Heart right ventricle (tissue), 16 donors: ENCODE data around the gene IGF2BP1. TPM values are rescaled to one million over a fixed set of nuclear protein-coding genes. Genes with fewer than 3 reads are reported as not detected.

Experiments used
- ATAC-seq, 8 donors: fragments of 200-7000 bp; cut with Tn5 transposase; one replicate each; pipeline ENCODE4 v1.9.1; 2020; ENCODE audit warnings: mild to moderate bottlenecking in 8 of 8, moderate library complexity in 8 of 8, moderate number of reproducible peaks in 1 of 8
- DNase-seq, 2 donors: peaks; one replicate each; pipeline ENCODE4 v3.0.0-alpha.2; 2020
- H3K27ac ChIP-seq, 10 donors: fragments of 200-600 bp; sonication (generic) in 2 of 10; one replicate each; pipeline versions ENCODE4 v1.5.0 to v1.8.0; 2020 to 2022; ENCODE audit warnings: mild to moderate bottlenecking in 3 of 10
- H3K27me3 ChIP-seq, 7 donors: fragments of 200-600 bp; one replicate each; pipeline ENCODE4 v1.8.0; 2021 to 2022; ENCODE audit warnings: mild to moderate bottlenecking in 2 of 7
- H3K36me3 ChIP-seq, 9 donors: fragments of 200-600 bp; sonication (generic) in 1 of 9; one replicate each; pipeline versions ENCODE4 v1.5.0 to v1.8.0; 2020 to 2022; ENCODE audit warnings: mild to moderate bottlenecking in 2 of 9
- H3K4me1 ChIP-seq, 9 donors: fragments of 200-600 bp; sonication (generic) in 1 of 9; one replicate each; pipeline versions ENCODE4 v1.5.0 to v1.8.0; 2020 to 2022; ENCODE audit warnings: mild to moderate bottlenecking in 4 of 9
- H3K4me3 ChIP-seq, 10 donors: fragments of 200-600 bp; sonication (generic) in 2 of 10; one replicate each; pipeline versions ENCODE4 v1.5.0 to v1.8.0; 2020 to 2022; ENCODE audit warnings: mild to moderate bottlenecking in 7 of 10, moderate library complexity in 2 of 10
- H3K9me3 ChIP-seq, 11 donors: fragments of 200-600 bp in 10 of 11; sonication (generic) in 2 of 11; one replicate each; pipeline versions ENCODE4 v1.5.0 to v1.8.0; 2013 to 2022; ENCODE audit warnings: mild to moderate bottlenecking in 2 of 11, control low read depth in 1 of 11, moderate library complexity in 1 of 11
- CTCF ChIP-seq, 9 donors: fragments of 200-600 bp; sonication (generic) in 2 of 9; IDR thresholded peaks; one replicate each; pipeline versions ENCODE4 v1.5.0 to v1.8.0; 2021 to 2022; ENCODE audit warnings: antibody characterized with exemption in 9 of 9, mild to moderate bottlenecking in 5 of 9, moderate library complexity in 1 of 9
- WGBS, 2 donors: extraction: QIAGEN DNeasy Blood & Tissue Kit; methylation state at CpG; one replicate each; pipeline ENCODE4 v1.1.7; 2013; ENCODE audit warnings: inconsistent platforms in 1 of 2; 5-methylcytosine and 5-hydroxymethylcytosine counted together
- intact Hi-C, 10 donors: fragments of 100-400 bp; cut with DNase I; formaldehyde crosslinking; loops; one replicate each; pipeline versions ENCODE4 v1.11.1 to v1.14.2; 2022
- polyA plus RNA-seq, 2 donors: library from polyadenylated mRNA; stranded (reverse); fragments of 200-250 nt; gene quantifications; one replicate each; pipeline ENCODE4 v1.2.3, GENCODE V29; 2013
- total RNA-seq, 10 donors: library from RNA; stranded (reverse); fragmentation: NEBNext Ultra II Directional in 3 of 10; extraction: Animal tissue kit (Norgen Biotek cat#: 25700) in 3 of 10; gene quantifications; one replicate each; pipeline versions ENCODE4 v1.2.1 to v1.2.4, GENCODE V29; 2021 to 2023
- donor health status: Arrhythmogenic right ventricular cardiomyopathy.
- donor health status: ischemic (EF 13 %, LVEDD 7.1; RV severe dilation, severe dysfunction).
- donor health status: healthy with polysubstance abuse.
- donor health status: DM: no; HTN: yes; CAD: no.
- donor health status: DM: no; HTN: no; CAD: no.
- donor health status: ischemic (EF 25% LVEDD 6.9; RV normal size, moderate dysfunction).
- donor health status: ischemic (EF 25% LVEDD 5.7; RV mildly dilated, moderate dysfunction).
- donor health status: healthy.
- donor health status: DM: yes; HTN: yes; CAD: no.
- donor health status: Ischemic cardiomyopathy.
- donor health status: ischemic (EF 35%, LVEDD 5.7; RV mildly dilated, moderate dysfunction).
- donor health status: nonischemic (EF 11% LVEDD 7.7; RV severe dilation, severe dysfunction).
- donor health status: DM: yes; HTN: yes; CAD: no.
- donor health status: PGD.
- donor health status: ischemic (EF 29% LVEDD 5.4; RV normal size, mild dysfunction).
- donor health status: nonischemic (EF 23%, LVEDD 6.1; RV moderate dilation, normal function).

IGF2BP1 gene
- total and polyA plus RNA-seq, 12 donors, result 0.01 TPM; not detected in 11

GRCh38 chr17:48989100-48989499 lies 8.1 kb upstream of the IGF2BP1 start:
- DNase-seq, result no peak
- intact Hi-C loops, result no loop called here
- ATAC-seq, result no peak
- Histone ChIP-seq H3K4me3 (no peak overlapping the region), H3K27me3 (peaks cover 8 to 100% (median 98%) of the 10 kb centered on the region in 7 donors), H3K9me3 (no peaks in the 10 kb centered on the region), H3K4me1 (no peaks in the 10 kb centered on the region), H3K36me3 (no peaks in the 10 kb centered on the region), H3K27ac (no peak overlapping the region)
- WGBS, 2 donors, result 94 to 95% methylated on average over 4 of the region's 4 CpGs
- TF ChIP-seq CTCF (IDR thresholded peaks at IDR 0.05), result no peak

GRCh38 chr17:48990882-48991357 lies 6.3 kb upstream of the IGF2BP1 start:
- ATAC-seq (no peak), DNase-seq (no peak)
- WGBS, 2 donors, result 26 to 37% methylated on average over 2 of the region's 2 CpGs
- H3K4me1 ChIP-seq, result peaks cover 0 to 8% (median 4%) of the 10 kb centered on the region in 9 donors
- no peaks in the 10 kb centered on the region for H3K36me3 ChIP-seq
- no peak overlapping the region for H3K27ac ChIP-seq
- H3K9me3 ChIP-seq, result no peaks in the 10 kb centered on the region
- no peak overlapping the region for H3K4me3 ChIP-seq
- H3K27me3 ChIP-seq, result peaks cover 24 to 100% (median 99%) of the 10 kb centered on the region in 7 donors
- TF ChIP-seq CTCF (IDR thresholded peaks at IDR 0.05), result no peak
- intact Hi-C loops, result no loop called here

GRCh38 chr17:48992444-48992843 lies 4.7 kb upstream of the IGF2BP1 start:
- peaks cover 37 to 100% (median 99%) of the 10 kb centered on the region in 7 donors for H3K27me3 ChIP-seq
- WGBS, 2 donors, result 75 to 79% methylated on average over 2 of the region's 2 CpGs
- TF ChIP-seq CTCF (IDR thresholded peaks at IDR 0.05), result no peak
- no peaks in the 10 kb centered on the region for H3K36me3 ChIP-seq
- no peak for ATAC-seq
- no peak for DNase-seq
- H3K4me1 ChIP-seq, result peaks cover 2 to 23% (median 18%) of the 10 kb centered on the region in 9 donors
- H3K4me3 ChIP-seq, result no peak overlapping the region
- H3K27ac ChIP-seq, result no peak overlapping the region
- no peaks in the 10 kb centered on the region for H3K9me3 ChIP-seq
- intact Hi-C loops, result no loop called here

GRCh38 chr17:48993305-48993704 lies 3.9 kb upstream of the IGF2BP1 start:
- no peak for TF ChIP-seq CTCF (IDR thresholded peaks at IDR 0.05)
- intact Hi-C loops, result no loop called here
- H3K4me3 ChIP-seq, result no peak overlapping the region

More at GRCh38 chr17:48993305-48993704, 3.9 kb upstream of the IGF2BP1 start:
- H3K9me3 ChIP-seq, result no peaks in the 10 kb centered on the region
- peaks cover 4 to 32% (median 24%) of the 10 kb centered on the region in 9 donors for H3K4me1 ChIP-seq
- no peak for ATAC-seq
- no peak for DNase-seq
- H3K27ac ChIP-seq, result no peak overlapping the region
- peaks cover 46 to 100% (median 100%) of the 10 kb centered on the region in 7 donors for H3K27me3 ChIP-seq
- no peaks in the 10 kb centered on the region for H3K36me3 ChIP-seq
